Left lung (tissue), 10 donors: ENCODE results near the gene TGM2. TPM values are rescaled to one million over a fixed set of nuclear protein-coding genes. Genes with fewer than 3 reads are reported as not detected.

Source experiments
- ATAC-seq: fragments of 200-7000 bp; cut with Tn5 transposase; one replicate; pipeline ENCODE4 v1.9.1; 2020; ENCODE audit warnings: moderate library complexity
- DNase-seq, 4 donors: peaks; one replicate each; pipeline ENCODE4 v3.0.0-alpha.2; 2013 to 2020
- H3K27ac ChIP-seq, 2 donors: fragments of 200-600 bp; sonication (generic) in 1 of 2; one replicate each; pipeline versions ENCODE4 v1.5.0 to v1.8.0; 2020 to 2021
- H3K27me3 ChIP-seq, 2 donors: fragments of 200-600 bp; sonication (generic) in 1 of 2; one replicate each; pipeline versions ENCODE4 v1.5.0 to v1.8.0; 2020 to 2021
- H3K36me3 ChIP-seq, 2 donors: fragments of 200-600 bp; sonication (generic) in 1 of 2; one replicate each; pipeline versions ENCODE4 v1.5.0 to v1.8.0; 2020 to 2021
- H3K4me1 ChIP-seq, 2 donors: fragments of 200-600 bp; one replicate each; pipeline ENCODE4 v1.8.0; 2021
- H3K4me3 ChIP-seq, 2 donors: fragments of 200-600 bp; sonication (generic) in 1 of 2; one replicate each; pipeline versions ENCODE4 v1.5.0 to v1.8.0; 2020 to 2021; ENCODE audit warnings: mild to moderate bottlenecking in 1 of 2
- H3K9me3 ChIP-seq, 2 donors: fragments of 200-600 bp; sonication (generic) in 1 of 2; one replicate each; pipeline versions ENCODE4 v1.5.0 to v1.8.0; 2020 to 2021
- CTCF ChIP-seq, 2 donors: fragments of 200-600 bp; sonication (generic) in 1 of 2; IDR thresholded peaks; one replicate each; pipeline versions ENCODE4 v1.5.0 to v1.8.0; 2021; ENCODE audit warnings: antibody characterized with exemption in 2 of 2
- intact Hi-C, 2 donors: fragments of 100-400 bp; cut with DNase I; formaldehyde crosslinking; loops; one replicate each; pipeline versions ENCODE4 v1.11.2 to v1.14.2; 2022
- polyA plus RNA-seq, 6 donors: library from polyadenylated mRNA; unstranded; fragments of 120-200 nt; gene quantifications; one replicate each; pipeline ENCODE4 v1.2.1, GENCODE V29; 2013; ENCODE audit not compliant: insufficient read length in 6 of 6
- total RNA-seq, 2 donors: library from RNA; stranded (reverse); fragmentation: NEBNext Ultra II Directional; extraction: Animal tissue kit (Norgen Biotek cat#: 25700); gene quantifications; one replicate each; pipeline ENCODE4 v1.2.1, GENCODE V29; 2021
- donor health status: DM: no; HTN: yes; CAD: no.
- donor health status: DM: no; HTN: no; CAD: no.

TGM2 gene
- total and polyA plus RNA-seq, 8 donors, result 89.0 to 391 (median 109) TPM

- Histone ChIP-seq H3K36me3 (peaks cover 0 to 59% of the 10 kb centered on the region in 2 donors), H3K9me3 (no peaks in the 10 kb centered on the region), H3K27ac (peak overlapping the region; percentile 72 to 74), H3K27me3 (no peaks in the 10 kb centered on the region), H3K4me1 (peaks cover 15 to 90% of the 10 kb centered on the region in 2 donors), H3K4me3 (no peak overlapping the region)
- intact Hi-C loops, result no loop called here
- DNase-seq (no peak), ATAC-seq (no peak)
- no peak for TF ChIP-seq CTCF (IDR thresholded peaks at IDR 0.05)
Measured at GRCh38 chr20:38151455-38151854, 13.6 kb downstream of the TGM2 start.

GRCh38 chr20:38150335-38151170 lies 14.5 kb downstream of the TGM2 start:
- DNase-seq (no peak), ATAC-seq (no peak)
- no peak for TF ChIP-seq CTCF (IDR thresholded peaks at IDR 0.05)
- Histone ChIP-seq H3K36me3 (peaks cover 0 to 54% of the 10 kb centered on the region in 2 donors), H3K9me3 (no peaks in the 10 kb centered on the region), H3K4me3 (no peak overlapping the region), H3K27ac (peak overlapping the region in 1 of 2 donors; percentile 72), H3K4me1 (peaks cover 15 to 88% of the 10 kb centered on the region in 2 donors), H3K27me3 (no peaks in the 10 kb centered on the region)
- intact Hi-C loops, result no loop called here

DNA sequence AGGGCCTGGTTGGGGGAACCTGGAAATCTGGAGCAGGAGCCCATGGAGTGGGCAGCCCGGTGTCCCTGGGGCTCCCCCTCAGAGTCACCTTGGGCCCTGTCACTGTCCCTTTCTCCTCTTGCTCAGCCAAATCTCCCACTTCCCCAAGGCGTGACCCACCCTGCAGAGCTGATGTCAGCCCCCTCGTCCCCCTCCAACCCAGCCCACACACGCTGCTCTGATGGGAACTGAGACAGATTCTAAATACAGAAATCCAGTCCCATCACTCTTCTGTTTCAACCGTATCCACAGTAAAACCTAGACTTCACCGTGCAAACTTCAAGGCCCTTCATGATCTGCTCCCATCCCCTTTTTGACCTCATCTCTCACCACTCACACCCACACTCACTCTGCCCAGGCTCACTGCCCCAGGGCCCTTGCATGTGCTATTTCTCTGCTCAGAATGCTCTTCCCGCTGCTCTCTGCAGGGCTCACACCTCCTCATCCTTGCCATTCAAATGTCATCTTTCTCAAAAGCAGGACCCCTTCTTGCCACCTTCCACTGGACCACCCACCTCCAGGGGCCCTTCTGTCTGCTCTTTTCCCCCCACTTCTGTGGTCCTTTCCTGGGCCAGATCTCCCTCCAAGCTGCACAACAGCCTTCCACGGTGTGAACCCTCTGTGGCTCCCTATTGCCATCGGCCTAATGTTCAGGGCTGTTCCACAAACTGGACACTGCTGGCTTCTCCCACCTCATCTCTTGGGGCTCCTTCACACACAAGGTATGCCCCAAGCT lies 16.6 kb downstream of the TGM2 start:
- H3K4me3 ChIP-seq, result no peak overlapping the region
- peaks cover 0 to 44% of the 10 kb centered on the region in 2 donors for H3K36me3 ChIP-seq
- intact Hi-C loops, result no loop called here
- ATAC-seq (no peak), DNase-seq (no peak)
- H3K9me3 ChIP-seq, result no peaks in the 10 kb centered on the region
- H3K27ac ChIP-seq, result peak overlapping the region in 1 of 2 donors; percentile 13
- H3K4me1 ChIP-seq, result peaks cover 35 to 90% of the 10 kb centered on the region in 2 donors
- H3K27me3 ChIP-seq, result no peaks in the 10 kb centered on the region
- TF ChIP-seq CTCF (IDR thresholded peaks at IDR 0.05), result no peak

DNA sequence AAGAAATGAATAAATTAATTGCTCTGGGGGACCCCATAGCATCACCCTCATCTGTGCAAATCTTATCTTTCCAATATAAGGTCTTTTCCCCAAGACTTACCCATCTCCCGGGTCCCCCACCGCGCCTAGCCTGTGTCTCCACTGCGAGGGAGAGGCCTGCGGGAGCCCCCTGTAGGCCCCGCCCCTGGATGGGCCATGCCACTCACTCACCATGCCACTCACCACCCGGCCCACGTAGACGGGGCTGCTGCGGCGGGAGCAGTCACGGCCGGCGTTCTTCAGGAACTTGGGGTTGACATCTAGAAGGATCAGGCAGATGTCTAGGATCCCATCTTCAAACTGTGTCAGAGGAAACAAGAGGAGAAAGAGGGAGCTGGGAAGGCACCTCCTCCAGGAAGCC lies 17.3 kb downstream of the TGM2 start:
- peaks cover 36 to 90% of the 10 kb centered on the region in 2 donors for H3K4me1 ChIP-seq
- peak overlapping the region in 1 of 2 donors; percentile 13 for H3K27ac ChIP-seq

More for the DNA sequence above, 17.3 kb downstream of the TGM2 start:
- H3K36me3 ChIP-seq, result peaks cover 0 to 46% of the 10 kb centered on the region in 2 donors
- H3K9me3 ChIP-seq, result no peaks in the 10 kb centered on the region
- no peak for TF ChIP-seq CTCF (IDR thresholded peaks at IDR 0.05)
- no peak for DNase-seq
- no peaks in the 10 kb centered on the region for H3K27me3 ChIP-seq
- intact Hi-C loops, result no loop called here
- ATAC-seq, result no peak
- no peak overlapping the region for H3K4me3 ChIP-seq
